SHP77 (cell line): ENCODE measurements around the gene SUSD5.

Source experiments
- DNase-seq, 2 experiments: peaks; one replicate each; lab custom pipeline; 2025; lab: John Stamatoyannopoulos, UW

Gene SUSD5

DNA sequence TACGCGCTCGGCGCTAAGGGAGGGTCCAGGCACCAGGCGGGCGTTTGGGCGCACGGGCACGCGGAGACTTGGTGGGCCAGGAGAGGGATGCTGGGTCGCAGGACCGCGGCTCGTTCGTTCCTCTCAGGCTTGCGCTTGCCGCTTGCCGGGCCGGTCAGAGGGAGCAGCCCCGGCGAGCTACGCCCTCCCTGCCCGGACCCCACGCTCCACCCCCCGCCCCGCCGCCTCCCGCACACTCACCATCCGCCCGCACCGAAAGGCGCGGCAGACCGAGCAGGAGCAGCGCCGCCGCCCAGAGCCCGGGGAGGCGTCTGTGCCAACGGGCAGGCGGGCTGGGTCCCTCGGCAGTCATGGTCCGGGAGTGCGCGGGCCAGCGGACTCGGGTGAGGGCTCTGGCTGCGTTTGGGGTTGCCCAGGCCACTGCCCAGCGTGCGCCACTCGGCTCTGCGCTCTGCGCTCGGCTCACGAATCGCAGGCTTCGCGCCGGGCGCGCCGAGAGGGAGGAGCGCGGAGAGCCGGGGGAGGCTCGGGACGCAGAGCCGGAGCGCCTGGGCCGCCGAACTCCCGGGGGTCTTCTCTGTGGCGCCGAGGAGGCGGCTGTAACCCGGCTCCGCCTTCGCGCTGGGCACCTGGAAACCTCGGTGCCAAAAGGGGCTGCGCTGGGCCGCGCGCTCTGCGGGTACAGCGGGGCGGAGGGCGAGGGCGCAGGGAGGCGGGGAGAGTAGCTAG, at the start of gene SUSD5:
TSS of gene SUSD5 (minus strand) at position 365 of the 729 bp plus-strand sequence. CDS start at position 352, 13 bp downstream.
- DNase-seq: no peak

DNA sequence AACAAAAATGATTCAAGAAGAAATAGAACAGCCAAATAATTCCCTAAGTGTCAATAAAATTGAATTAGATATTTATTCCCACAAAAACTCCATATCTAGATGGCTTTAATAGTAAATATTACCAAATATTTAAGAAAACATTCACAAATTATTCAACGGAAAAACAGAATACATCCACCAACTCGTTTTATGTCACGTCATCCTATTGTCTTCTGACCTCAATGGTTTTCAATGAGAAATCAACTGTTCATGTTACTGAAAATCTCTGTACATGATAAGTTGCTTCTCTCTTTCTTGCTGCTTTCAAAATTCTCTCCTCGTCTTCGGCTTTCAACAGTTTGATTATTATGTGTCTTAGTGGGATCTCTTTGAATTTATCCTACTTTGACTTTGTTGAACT, 41.5 kb upstream of the SUSD5 start:
- no peak for DNase-seq

DNA sequence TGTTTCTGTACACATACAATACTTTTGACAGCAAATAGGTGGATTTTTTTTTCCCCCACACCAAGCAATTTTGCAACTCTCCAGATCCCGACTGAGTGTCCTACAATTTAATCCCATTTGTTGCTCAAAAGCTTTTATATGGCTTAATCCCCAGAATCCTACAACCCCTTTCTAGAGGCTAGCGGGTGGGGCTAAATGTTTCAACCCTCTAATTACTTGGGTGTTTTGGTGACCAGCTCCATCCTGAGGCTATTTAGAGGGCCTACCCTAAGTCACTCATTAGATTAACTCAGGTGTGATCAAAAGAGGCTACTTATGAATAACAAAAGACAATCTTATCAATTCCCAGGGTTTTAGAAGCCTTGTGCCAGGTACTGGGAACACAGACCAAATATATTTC, 37.6 kb upstream of the SUSD5 start:
- no peak for DNase-seq

DNA sequence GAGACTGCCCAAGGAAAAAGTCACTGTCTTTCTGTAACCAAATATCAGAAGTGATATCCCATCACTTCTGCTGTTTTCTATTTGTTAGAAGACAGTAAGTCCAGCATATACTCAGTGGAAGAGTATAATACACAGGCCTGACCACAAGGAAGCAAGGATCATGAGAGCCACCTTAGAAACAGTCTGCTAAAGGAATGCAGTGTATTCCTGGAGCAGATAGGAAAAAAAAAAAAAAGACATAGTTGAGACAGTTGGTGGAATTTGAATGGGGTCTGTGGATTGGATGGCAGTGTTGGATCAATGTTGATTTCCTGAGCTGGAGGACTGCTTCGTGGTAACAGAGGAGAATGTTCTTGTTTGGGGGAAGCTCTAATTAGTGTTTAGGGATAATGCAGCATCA, 32.1 kb upstream of the SUSD5 start:
- DNase-seq: no peak

DNA sequence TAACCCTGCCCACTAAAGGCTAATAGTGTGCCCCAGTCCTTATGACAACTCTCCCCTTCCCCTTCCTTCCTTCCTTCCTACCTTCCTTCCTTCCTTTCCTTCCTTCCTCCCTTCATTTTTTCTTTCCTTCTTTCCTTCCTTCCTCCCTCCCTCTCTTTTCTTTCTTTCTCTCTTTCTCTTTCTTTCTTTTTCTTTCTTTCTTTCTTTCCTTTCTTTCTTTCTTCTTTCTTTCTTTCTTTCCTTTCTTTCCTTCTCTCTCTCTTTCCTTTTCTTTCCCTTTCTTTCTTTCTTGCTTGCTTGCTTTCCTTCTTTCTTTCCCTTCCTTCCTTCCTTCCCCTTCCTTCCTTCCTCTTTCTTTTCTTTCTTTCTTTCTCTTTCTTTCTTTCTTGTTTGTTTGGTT, 28.2 kb upstream of the SUSD5 start:
- no peak for DNase-seq

GRCh38 chr3:33240261-33240660, 21.7 kb upstream of the SUSD5 start:
- no peak for DNase-seq

DNA sequence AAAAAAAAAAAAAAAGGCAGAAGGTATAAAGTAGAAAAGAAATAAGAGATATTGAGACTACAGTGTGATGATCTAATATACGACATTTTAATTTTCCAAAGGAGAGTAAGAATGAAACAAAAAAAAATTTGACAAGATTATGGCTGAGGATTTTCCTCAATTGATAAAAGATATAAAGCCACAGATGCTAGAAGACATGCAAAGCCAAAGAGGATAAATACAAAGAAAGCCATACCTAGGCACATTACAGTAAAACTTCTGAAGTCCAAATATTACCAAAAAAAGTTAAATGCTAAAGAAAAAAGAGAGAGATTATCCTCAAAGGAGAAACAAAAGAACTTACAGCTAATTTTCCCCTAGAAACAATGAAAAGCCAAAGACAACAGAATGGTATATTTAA, 20.3 kb upstream of the SUSD5 start:
- DNase-seq: no peak

DNA sequence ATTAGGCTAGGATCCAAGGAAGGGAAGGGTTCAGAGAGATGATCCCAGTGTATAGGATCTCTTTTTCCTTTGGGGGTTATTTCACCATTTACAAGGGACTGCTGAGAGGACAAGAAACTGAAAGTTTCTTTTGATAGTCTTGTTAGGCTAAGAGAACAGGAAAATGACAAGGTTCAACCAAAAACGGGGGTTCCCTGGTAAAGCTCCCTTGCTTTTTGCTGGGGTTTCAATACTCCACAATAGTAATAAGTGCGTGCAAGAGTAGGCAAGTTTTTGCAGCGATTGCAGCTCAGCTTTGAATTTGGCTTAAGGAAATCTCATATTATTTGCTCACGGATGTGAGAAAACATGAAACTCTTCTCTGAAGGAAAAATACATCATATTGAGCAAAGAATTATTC, 18.8 kb upstream of the SUSD5 start:
- no peak for DNase-seq

GRCh38 chr3:33236005-33236404, 17.4 kb upstream of the SUSD5 start:
- no peak for DNase-seq

DNA sequence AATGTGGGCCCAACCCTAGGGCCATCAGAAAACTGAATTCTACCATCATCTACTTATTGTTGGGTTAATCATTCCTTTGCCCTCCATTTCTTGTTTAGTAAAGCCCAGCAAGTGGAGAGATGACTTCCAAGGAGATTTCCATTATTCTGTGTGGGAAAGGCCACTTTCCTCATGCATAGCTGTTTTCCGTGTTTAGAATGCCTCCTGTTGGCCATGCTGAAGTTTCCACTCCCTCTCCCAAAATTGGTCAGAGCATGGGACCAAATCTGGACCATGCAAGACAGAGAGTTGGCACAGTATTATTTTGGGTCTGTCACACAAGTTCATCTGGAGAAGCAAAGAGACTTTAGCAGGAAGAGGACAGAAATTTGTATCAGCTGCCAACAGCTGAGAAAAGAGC, 15.3 kb upstream of the SUSD5 start:
- DNase-seq: no peak

DNA sequence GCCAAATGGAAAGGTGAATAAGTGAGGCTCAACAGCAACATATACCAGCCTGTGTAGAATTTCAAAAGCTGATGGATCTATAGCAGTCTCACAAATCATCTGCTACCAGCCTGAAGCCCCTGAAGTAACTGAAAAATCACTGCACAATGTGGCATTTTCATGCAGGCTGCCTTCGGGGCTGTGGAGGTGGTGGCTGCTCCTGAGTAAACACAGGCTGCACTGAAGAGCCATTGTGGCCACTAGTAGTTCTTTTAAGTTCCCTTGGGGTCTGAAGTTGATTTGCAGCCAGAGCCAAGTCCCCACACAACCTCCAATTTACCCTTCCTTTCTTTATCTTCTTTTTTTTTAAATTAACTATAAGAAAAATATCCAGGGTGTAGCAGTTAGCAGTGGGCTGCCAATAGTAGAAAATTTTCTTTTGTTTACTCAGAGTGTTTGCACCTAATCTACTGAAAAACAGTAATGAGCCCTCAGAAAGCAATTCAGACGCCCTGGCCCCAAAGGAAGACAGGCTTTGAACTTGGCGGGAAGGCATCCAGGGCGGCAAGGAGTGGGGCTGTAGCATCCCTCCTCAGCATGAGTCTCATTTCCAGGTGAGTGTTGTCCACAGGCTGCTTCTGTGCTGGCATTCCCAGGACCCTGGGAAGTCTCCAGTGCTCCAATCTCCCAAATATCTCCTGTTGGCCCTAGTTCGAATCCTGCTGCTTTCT, 13.3 kb upstream of the SUSD5 start:
- DNase-seq: peak; percentile 4 to 10

- no peak for DNase-seq
Measured at GRCh38 chr3:33229947-33230346, 11.3 kb upstream of the SUSD5 start.

GRCh38 chr3:33229066-33229465, 10.5 kb upstream of the SUSD5 start:
- DNase-seq: no peak

DNA sequence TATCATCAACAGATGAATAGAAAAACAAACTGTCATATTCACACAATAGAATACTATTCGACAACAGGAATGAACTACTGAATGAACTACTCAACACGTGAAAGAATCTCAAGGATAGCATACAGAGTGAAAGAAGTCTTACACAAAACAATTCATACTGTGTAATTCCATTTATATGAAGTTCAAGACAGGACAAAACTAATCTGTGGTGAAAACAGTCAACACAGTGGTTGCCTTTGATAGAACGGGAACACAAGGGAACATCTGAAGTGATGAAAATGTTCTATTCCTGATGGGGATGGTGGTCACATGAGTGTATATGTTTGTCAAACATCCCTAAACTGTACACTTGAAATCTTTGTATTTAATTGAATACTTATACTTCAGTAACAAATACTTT, 2.6 kb upstream of the SUSD5 start:
- no peak for DNase-seq

DNA sequence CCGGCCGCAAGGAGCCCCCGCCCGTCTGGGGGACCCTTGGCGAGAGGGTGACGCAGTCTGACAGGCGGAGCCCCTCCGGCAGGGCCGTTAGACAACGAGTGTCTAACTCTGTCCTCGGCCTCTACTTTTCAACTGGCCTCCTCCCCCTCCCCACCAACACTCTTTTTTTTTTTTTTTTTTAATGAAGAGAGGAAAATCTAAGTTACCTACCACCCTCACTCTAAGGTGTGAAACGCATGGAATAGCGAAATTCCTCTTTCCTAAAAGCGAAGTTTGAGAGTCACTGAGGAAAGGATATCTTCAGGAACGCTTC, 521 bp upstream of the SUSD5 start:
- no peak for DNase-seq

DNA sequence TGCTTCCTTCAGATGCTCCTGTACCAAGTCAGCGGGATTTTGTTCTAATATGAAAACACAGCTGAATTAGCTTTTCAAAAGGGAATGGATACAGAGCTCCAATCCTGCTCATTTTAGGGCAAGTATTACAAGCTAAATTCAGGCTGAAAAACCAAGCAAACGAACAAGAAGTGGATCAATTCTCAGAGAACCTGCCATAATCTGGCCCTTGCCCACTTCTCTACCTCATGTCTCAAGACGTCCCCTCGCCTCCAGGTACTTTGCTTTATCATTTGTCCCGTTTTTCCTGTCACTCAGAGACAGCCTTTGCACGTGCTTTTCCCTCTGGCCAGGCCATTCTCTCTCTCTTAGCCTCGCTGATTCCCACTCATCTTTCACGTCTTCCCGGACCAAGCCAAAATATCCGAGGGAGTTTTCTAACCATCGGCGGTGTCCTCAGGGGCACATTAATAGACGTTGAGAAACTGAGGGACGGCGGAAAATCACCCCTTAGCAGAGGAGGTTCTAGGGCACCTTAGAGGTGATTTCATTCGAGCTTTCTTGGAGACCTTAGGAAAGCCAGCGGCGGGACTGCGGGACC, 654 bp downstream of the SUSD5 start:
- DNase-seq: no peak

DNA sequence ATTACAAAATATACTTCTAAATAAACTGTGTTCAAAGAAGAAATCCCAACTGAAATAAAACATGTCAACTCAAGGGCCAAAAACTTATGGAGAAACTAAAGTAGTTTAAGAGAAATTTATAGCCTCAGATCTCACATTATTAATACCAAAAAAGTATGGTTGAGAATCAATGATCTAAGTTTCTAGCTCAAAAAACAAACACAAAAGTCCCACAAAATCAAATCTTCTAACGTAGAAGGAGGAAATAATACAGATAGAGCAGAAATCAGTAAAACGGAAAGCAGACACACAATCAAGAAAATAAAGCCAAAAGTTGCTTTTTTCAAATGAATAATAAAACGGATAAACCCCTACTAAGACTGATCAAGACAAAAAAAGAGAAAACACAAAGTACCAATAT, 2.9 kb downstream of the SUSD5 start:
- DNase-seq: no peak

DNA sequence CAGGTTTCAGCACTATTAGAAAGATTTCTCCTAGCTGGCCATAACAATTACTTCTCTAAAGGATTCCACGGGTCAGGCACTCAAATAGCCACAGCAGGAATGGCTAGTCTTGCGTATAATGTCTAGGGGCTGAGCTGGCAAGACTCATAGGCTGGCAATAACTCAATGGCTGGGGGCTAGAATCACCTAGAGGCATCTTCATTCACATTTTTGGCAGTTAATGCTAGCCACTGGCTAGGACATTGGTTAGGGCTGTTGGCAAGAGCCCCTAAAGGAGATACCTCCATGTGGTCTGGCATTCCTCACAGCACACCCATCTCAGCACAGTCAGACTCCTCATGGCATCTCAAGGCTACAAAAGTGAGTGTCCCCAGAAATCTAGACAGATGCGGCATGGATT, 6.2 kb downstream of the SUSD5 start:
- DNase-seq: no peak

GRCh38 chr3:33211444-33211843, 7.2 kb downstream of the SUSD5 start:
- DNase-seq: no peak

DNA sequence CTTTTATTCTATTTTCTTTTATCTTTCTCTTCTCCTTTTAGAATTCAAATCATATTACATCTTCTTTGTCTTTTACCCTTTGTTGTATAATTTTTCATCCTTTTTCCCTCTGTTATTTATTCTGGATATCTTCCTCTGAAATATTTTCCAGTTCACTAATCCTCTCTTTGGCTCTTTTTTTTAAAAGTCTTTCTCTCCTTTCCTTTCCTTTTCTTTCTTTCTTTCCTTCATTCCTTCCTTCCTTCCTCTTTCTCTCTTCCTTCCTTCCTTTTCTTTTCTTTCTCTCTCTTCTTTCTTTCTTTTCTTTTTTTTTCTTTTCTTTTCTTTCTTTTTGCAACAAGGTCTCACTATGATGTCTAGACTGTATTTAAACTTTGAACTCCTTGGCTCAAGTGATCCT, 9.3 kb downstream of the SUSD5 start:
- no peak for DNase-seq

DNA sequence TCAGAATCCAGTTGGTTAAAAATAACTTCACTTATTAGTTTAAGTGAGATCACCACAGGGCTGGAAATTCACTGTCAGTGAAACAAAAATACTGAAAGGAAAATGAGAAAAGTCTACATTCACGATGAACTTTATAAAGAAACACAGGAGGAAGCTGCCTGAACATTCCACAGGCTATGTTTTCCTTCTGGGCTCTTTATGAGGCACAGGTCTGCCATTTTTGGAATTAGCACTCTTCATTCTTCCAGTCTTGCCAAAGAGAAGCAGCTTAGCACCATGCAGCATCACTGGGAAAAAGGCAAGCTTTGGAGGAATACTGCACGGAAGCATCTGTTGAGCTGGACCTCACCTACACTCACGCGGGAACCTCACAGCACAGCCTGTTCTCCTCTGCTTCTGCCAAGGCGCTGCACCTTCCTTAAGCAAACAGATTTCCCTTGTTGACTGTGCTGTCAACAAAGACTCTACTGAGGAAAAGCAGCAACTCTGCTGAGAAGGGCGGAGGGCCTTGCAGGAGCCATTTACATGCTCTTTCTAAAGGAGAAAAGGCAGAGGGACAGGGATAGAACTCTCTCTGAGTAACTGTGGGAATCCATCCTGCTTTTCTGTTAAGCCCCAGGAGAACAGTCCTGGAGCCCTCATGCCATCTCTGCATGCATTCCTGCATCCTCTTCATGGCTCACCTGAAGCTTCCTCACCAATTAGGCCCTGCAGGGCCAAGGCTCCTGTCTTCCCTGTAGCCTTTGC, 15.7 kb downstream of the SUSD5 start:
- no peak for DNase-seq

- DNase-seq: no peak
Measured at GRCh38 chr3:33201195-33201594, 17.4 kb downstream of the SUSD5 start.

DNA sequence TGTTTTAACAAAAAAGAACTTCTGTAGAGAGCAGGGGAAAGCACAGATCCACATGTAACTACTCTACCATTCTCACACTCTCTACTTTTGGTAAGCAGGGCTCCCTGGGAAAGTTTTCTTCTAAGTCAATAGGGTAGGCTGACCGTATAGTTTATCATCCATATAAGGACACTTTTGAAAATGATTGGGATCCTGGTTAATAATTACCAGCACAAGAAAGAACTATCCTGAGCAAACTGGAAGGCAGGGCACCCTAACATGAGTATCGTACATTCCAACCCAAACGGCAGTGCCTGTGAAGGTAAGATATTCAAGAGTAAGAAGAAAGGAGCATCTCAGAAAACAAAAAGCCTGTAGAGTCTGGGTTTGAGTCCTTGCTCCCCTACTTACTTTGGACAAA, 22.1 kb downstream of the SUSD5 start:
- no peak for DNase-seq
